BLaER1 treated with 17β-estradiol and CSF1 and Interleukin-3, amounts not matched to agents 10 nM and 100 nM (cell line): Measurements from ENCODE around the gene B3GALT5.
"Not testable (repeated sequence)": the region's sequence is repeated elsewhere in the genome, so short reads cannot be mapped to it uniquely, and the experiment has no call there.

Experiments
- H3K27ac ChIP-seq, 11 experiments: shearing (Covaris generic); formaldehyde crosslinking; 2 replicates each; pipeline ENCODE4 v1.8.1; 2022
- H3K27me3 ChIP-seq, 11 experiments: shearing (Covaris generic); formaldehyde crosslinking; 2 replicates each; pipeline ENCODE4 v1.8.1; 2022
- H3K36me3 ChIP-seq, 11 experiments: shearing (Covaris generic); formaldehyde crosslinking; 2 replicates each; pipeline ENCODE4 v1.8.1; 2022
- H3K4me1 ChIP-seq, 10 experiments: shearing (Covaris generic); formaldehyde crosslinking; 2 replicates each; pipeline ENCODE4 v1.8.1; 2022
- H3K4me2 ChIP-seq, 11 experiments: shearing (Covaris generic); formaldehyde crosslinking; 2 replicates each; pipeline ENCODE4 v1.8.1; 2022
- H3K4me3 ChIP-seq, 10 experiments: shearing (Covaris generic); formaldehyde crosslinking; 2 replicates each; pipeline ENCODE4 v1.8.1; 2022
- H3K9ac ChIP-seq, 11 experiments: shearing (Covaris generic); formaldehyde crosslinking; 2 replicates each; pipeline ENCODE4 v1.8.1; 2022
- H3K9me3 ChIP-seq, 11 experiments: shearing (Covaris generic); formaldehyde crosslinking; replicated peaks in 1 of 11; 2 replicates each; pipeline ENCODE4 v1.8.1; 2022
- H4K20me1 ChIP-seq, 11 experiments: shearing (Covaris generic); formaldehyde crosslinking; 2 replicates each; pipeline ENCODE4 v1.8.1; 2022
- Cebpa-rat ChIP-seq, 11 experiments: shearing (Covaris generic); IDR thresholded peaks; 2 replicates each; pipeline ENCODE4 v1.8.1; 2022

Gene B3GALT5

GRCh38 chr21:39581414-39581813 lies 31.3 kb upstream of the B3GALT5 start:
- Histone ChIP-seq H3K4me2 (no peak overlapping the region), H3K4me3 (no peak overlapping the region), H3K9ac (no peak overlapping the region), H3K36me3 (no peaks in the 10 kb centered on the region), H3K27ac (no peak overlapping the region), H3K9me3 (peaks cover 0 to 17% (median 0%) of the 10 kb centered on the region in 11 experiments; a peak in 2 of 22 replicates), H3K27me3 (no peaks in the 10 kb centered on the region), H4K20me1 (no peaks in the 10 kb centered on the region), H3K4me1 (no peaks in the 10 kb centered on the region)
- TF ChIP-seq Cebpa-rat (IDR thresholded peaks at IDR 0.05): no peak

GRCh38 chr21:39582749-39583148 lies 30.0 kb upstream of the B3GALT5 start:
- Histone ChIP-seq H3K9me3 (peaks cover 0 to 24% (median 5%) of the 10 kb centered on the region in 11 experiments; a peak in 8 of 22 replicates), H3K4me1 (no peaks in the 10 kb centered on the region), H4K20me1 (no peaks in the 10 kb centered on the region), H3K9ac (no peak overlapping the region), H3K27me3 (no peaks in the 10 kb centered on the region), H3K36me3 (no peaks in the 10 kb centered on the region), H3K27ac (no peak overlapping the region), H3K4me3 (no peak overlapping the region), H3K4me2 (no peak overlapping the region)
- no peak for TF ChIP-seq Cebpa-rat (IDR thresholded peaks at IDR 0.05)

- H3K4me2 ChIP-seq, H3K27ac ChIP-seq: not testable (repeated sequence)
These were observed 29.2 kb upstream of the B3GALT5 start for GRCh38 chr21:39583586-39583985.

GRCh38 chr21:39587376-39587775 lies 25.4 kb upstream of the B3GALT5 start:
- Histone ChIP-seq H3K9me3 (peaks cover 8 to 33% (median 14%) of the 10 kb centered on the region in 11 experiments; a peak in 14 of 22 replicates), H3K4me2 (no peak overlapping the region), H4K20me1 (no peaks in the 10 kb centered on the region), H3K27ac (no peak overlapping the region), H3K4me3 (no peak overlapping the region), H3K4me1 (no peaks in the 10 kb centered on the region), H3K9ac (no peak overlapping the region), H3K27me3 (no peaks in the 10 kb centered on the region), H3K36me3 (no peaks in the 10 kb centered on the region)
- no peak for TF ChIP-seq Cebpa-rat (IDR thresholded peaks at IDR 0.05)

More at GRCh38 chr21:39583586-39583985, 29.2 kb upstream of the B3GALT5 start:
- H3K9me3 ChIP-seq: peaks cover 2 to 26% (median 10%) of the 10 kb centered on the region in 11 experiments; a peak in 14 of 22 replicates
- not testable (repeated sequence) for H3K9ac ChIP-seq, H3K36me3 ChIP-seq, H3K4me1 ChIP-seq, H4K20me1 ChIP-seq, H3K4me3 ChIP-seq, H3K27me3 ChIP-seq

- H4K20me1 ChIP-seq: no peaks in the 10 kb centered on the region
- H3K36me3 ChIP-seq: no peaks in the 10 kb centered on the region
- H3K27me3 ChIP-seq: no peaks in the 10 kb centered on the region
- H3K27ac ChIP-seq: no peak overlapping the region
- no peaks in the 10 kb centered on the region for H3K4me1 ChIP-seq
- no peak overlapping the region for H3K4me3 ChIP-seq
- no peak overlapping the region for H3K4me2 ChIP-seq
- no peak overlapping the region for H3K9ac ChIP-seq
- TF ChIP-seq Cebpa-rat (IDR thresholded peaks at IDR 0.05): no peak
- peaks cover 8 to 33% (median 14%) of the 10 kb centered on the region in 11 experiments; a peak in 14 of 22 replicates for H3K9me3 ChIP-seq
These were observed 23.9 kb upstream of the B3GALT5 start for GRCh38 chr21:39588884-39589283.

- Histone ChIP-seq H4K20me1 (no peaks in the 10 kb centered on the region), H3K4me1 (peaks cover 0 to 5% (median 0%) of the 10 kb centered on the region in 10 experiments; a peak in 1 of 20 replicates), H3K4me3 (no peak overlapping the region), H3K27ac (no peak overlapping the region), H3K36me3 (no peaks in the 10 kb centered on the region), H3K9me3 (peaks cover 0 to 8% (median 5%) of the 10 kb centered on the region in 11 experiments; a peak in 10 of 22 replicates), H3K4me2 (no peak overlapping the region), H3K27me3 (no peaks in the 10 kb centered on the region), H3K9ac (no peak overlapping the region)
- no peak for TF ChIP-seq Cebpa-rat (IDR thresholded peaks at IDR 0.05)
These were observed 19.2 kb upstream of the B3GALT5 start for GRCh38 chr21:39593522-39593921.

GRCh38 chr21:39595465-39595864 lies 17.3 kb upstream of the B3GALT5 start:
- H3K4me3 ChIP-seq: no peak overlapping the region
- no peaks in the 10 kb centered on the region for H3K36me3 ChIP-seq
- no peak for TF ChIP-seq Cebpa-rat (IDR thresholded peaks at IDR 0.05)
- H3K4me1 ChIP-seq: peaks cover 0 to 7% (median 0%) of the 10 kb centered on the region in 10 experiments; a peak in 3 of 20 replicates
- no peaks in the 10 kb centered on the region for H4K20me1 ChIP-seq
- no peaks in the 10 kb centered on the region for H3K9me3 ChIP-seq
- H3K9ac ChIP-seq: no peak overlapping the region
- H3K27me3 ChIP-seq: no peaks in the 10 kb centered on the region
- no peak overlapping the region for H3K4me2 ChIP-seq
- H3K27ac ChIP-seq: no peak overlapping the region

GRCh38 chr21:39597595-39597994 lies 15.1 kb upstream of the B3GALT5 start:
- no peak for TF ChIP-seq Cebpa-rat (IDR thresholded peaks at IDR 0.05)
- H3K9me3 ChIP-seq: no peaks in the 10 kb centered on the region
- H3K4me3 ChIP-seq: no peak overlapping the region
- no peaks in the 10 kb centered on the region for H3K27me3 ChIP-seq
- no peaks in the 10 kb centered on the region for H3K36me3 ChIP-seq
- H3K9ac ChIP-seq: no peak overlapping the region
- peak overlapping the region in 3 of 11 experiments; percentile 6 to 30 (median 10); a peak in 1 of 22 replicates for H3K4me2 ChIP-seq
- peaks cover 0 to 7% (median 0%) of the 10 kb centered on the region in 10 experiments; a peak in 3 of 20 replicates for H3K4me1 ChIP-seq
- H4K20me1 ChIP-seq: no peaks in the 10 kb centered on the region; a peak in 1 of 22 replicates
- no peak overlapping the region for H3K27ac ChIP-seq

GRCh38 chr21:39599191-39599970 lies 13.4 kb upstream of the B3GALT5 start:
- no peaks in the 10 kb centered on the region for H3K27me3 ChIP-seq
- H3K27ac ChIP-seq: no peak overlapping the region
- H4K20me1 ChIP-seq: no peaks in the 10 kb centered on the region; a peak in 1 of 22 replicates
- TF ChIP-seq Cebpa-rat (IDR thresholded peaks at IDR 0.05): no peak
- no peak overlapping the region for H3K4me3 ChIP-seq
- H3K36me3 ChIP-seq: no peaks in the 10 kb centered on the region
- H3K9me3 ChIP-seq: no peaks in the 10 kb centered on the region
- peaks cover 0 to 7% (median 0%) of the 10 kb centered on the region in 10 experiments; a peak in 3 of 20 replicates for H3K4me1 ChIP-seq
- H3K9ac ChIP-seq: no peak overlapping the region
- no peak overlapping the region for H3K4me2 ChIP-seq
